ENCODE measurements around the gene PRKCH. TPM values are rescaled to one million over a fixed set of nuclear protein-coding genes. Genes with fewer than 3 reads are reported as not detected.
"Not testable (repeated sequence)": the region's sequence is repeated elsewhere in the genome, so short reads cannot be mapped to it uniquely, and the experiment has no call there.

PRKCH gene
- total RNA-seq, 2 donors from 2014 or later: 24.6 to 73.6 TPM

GRCh38 chr14:61300754-61301153, 20.6 kb upstream of the PRKCH start:
- Histone ChIP-seq H3K27me3 (replicated peaks; ENCODE audit: insufficient read depth) (no peaks in the 10 kb centered on the region), H3K27ac (no peak overlapping the region), H3K9me3 (no peaks in the 10 kb centered on the region), H3K4me1 (ENCODE audit: control insufficient read depth in 1 of 2, low read depth in 2 of 2) (no peaks in the 10 kb centered on the region), H3K36me3 (no peaks in the 10 kb centered on the region), H3K4me3 (no peak overlapping the region)
- TF ChIP-seq CTCF (IDR thresholded peaks at IDR 0.05): no peak
- no peak for ATAC-seq (ENCODE audit: insufficient number of reproducible peaks, low FRiP score, low read depth)
- DNase-seq (ENCODE audit: low spot score): no peak

- ATAC-seq (ENCODE audit: insufficient number of reproducible peaks, low FRiP score, low read depth) (no peak), DNase-seq (ENCODE audit: low spot score) (no peak)
- Histone ChIP-seq H3K9me3 (no peaks in the 10 kb centered on the region), H3K27ac (no peak overlapping the region), H3K4me3 (no peak overlapping the region), H3K36me3 (no peaks in the 10 kb centered on the region), H3K27me3 (replicated peaks; ENCODE audit: insufficient read depth) (no peaks in the 10 kb centered on the region), H3K4me1 (ENCODE audit: control insufficient read depth in 1 of 2, low read depth in 2 of 2) (no peaks in the 10 kb centered on the region)
- no peak for TF ChIP-seq CTCF (IDR thresholded peaks at IDR 0.05)
These were observed 16.7 kb upstream of the PRKCH start for GRCh38 chr14:61304688-61305087.

- no peaks in the 10 kb centered on the region for H3K4me1 ChIP-seq (ENCODE audit: control insufficient read depth in 1 of 2, low read depth in 2 of 2)
- ATAC-seq (ENCODE audit: insufficient number of reproducible peaks, low FRiP score, low read depth): no peak
- TF ChIP-seq CTCF (IDR thresholded peaks at IDR 0.05): no peak
- peaks cover 4% of the 10 kb centered on the region for H3K9me3 ChIP-seq
- no peaks in the 10 kb centered on the region for H3K36me3 ChIP-seq
- no peaks in the 10 kb centered on the region for H3K27me3 ChIP-seq (replicated peaks; ENCODE audit: insufficient read depth)
- no peak overlapping the region for H3K4me3 ChIP-seq
- H3K27ac ChIP-seq: no peak overlapping the region
- no peak for DNase-seq (ENCODE audit: low spot score)
These were observed 13.2 kb upstream of the PRKCH start for GRCh38 chr14:61308198-61308597.

GRCh38 chr14:61308701-61309100, 12.7 kb upstream of the PRKCH start:
- not testable (repeated sequence) for H3K4me1 ChIP-seq (ENCODE audit: control insufficient read depth in 1 of 2, low read depth in 2 of 2); H3K4me3 ChIP-seq; ATAC-seq (ENCODE audit: insufficient number of reproducible peaks, low FRiP score, low read depth); H3K27me3 ChIP-seq (replicated peaks; ENCODE audit: insufficient read depth); H3K27ac ChIP-seq; H3K9me3 ChIP-seq; DNase-seq (ENCODE audit: low spot score); H3K36me3 ChIP-seq

GRCh38 chr14:61315313-61315712, 6.1 kb upstream of the PRKCH start:
- Histone ChIP-seq H3K27me3 (replicated peaks; ENCODE audit: insufficient read depth) (no peaks in the 10 kb centered on the region), H3K4me3 (no peak overlapping the region), H3K27ac (no peak overlapping the region), H3K36me3 (no peaks in the 10 kb centered on the region), H3K4me1 (ENCODE audit: control insufficient read depth in 1 of 2, low read depth in 2 of 2) (no peaks in the 10 kb centered on the region), H3K9me3 (peaks cover 2% of the 10 kb centered on the region)
- no peak for DNase-seq (ENCODE audit: low spot score)
- no peak for TF ChIP-seq CTCF (IDR thresholded peaks at IDR 0.05)
- no peak for ATAC-seq (ENCODE audit: insufficient number of reproducible peaks, low FRiP score, low read depth)

- Histone ChIP-seq H3K4me3 (no peak overlapping the region), H3K36me3 (no peaks in the 10 kb centered on the region), H3K4me1 (ENCODE audit: control insufficient read depth in 1 of 2, low read depth in 2 of 2) (peaks cover 0 to 17% of the 10 kb centered on the region in 2 donors), H3K27ac (no peak overlapping the region), H3K27me3 (replicated peaks; ENCODE audit: insufficient read depth) (no peaks in the 10 kb centered on the region), H3K9me3 (no peaks in the 10 kb centered on the region)
- ATAC-seq (ENCODE audit: insufficient number of reproducible peaks, low FRiP score, low read depth): no peak
- DNase-seq (ENCODE audit: low spot score): no peak
- TF ChIP-seq CTCF (IDR thresholded peaks at IDR 0.05): no peak
These were observed 2.3 kb upstream of the PRKCH start for GRCh38 chr14:61319086-61319485.

Measured in thoracic aorta (tissue), 2 donors.